Measurements from ENCODE around the gene DAZAP2.

The DAZAP2 gene

GRCh38 chr12:51238510-51239334 lies at the start of gene DAZAP2:
Gene DAZAP2 (plus strand): TSS chr12:51238826. CDS start chr12:51238908, 82 bp downstream.
- peak; percentile 82 for DNase-seq

GRCh38 chr12:51189790-51190355 lies 48.8 kb upstream of the DAZAP2 start:
- DNase-seq: no peak

GRCh38 chr12:51190820-51191219 lies 47.8 kb upstream of the DAZAP2 start:
- DNase-seq: no peak

- DNase-seq: no peak
These were observed 46.9 kb upstream of the DAZAP2 start for GRCh38 chr12:51191516-51192283.

- no peak for DNase-seq
These were observed 46.3 kb upstream of the DAZAP2 start for GRCh38 chr12:51192284-51192671.

- no peak for DNase-seq
These were observed 42.8 kb upstream of the DAZAP2 start for GRCh38 chr12:51195841-51196240.

GRCh38 chr12:51196547-51196946 lies 42.1 kb upstream of the DAZAP2 start:
- DNase-seq: no peak

GRCh38 chr12:51197736-51198567 lies 40.7 kb upstream of the DAZAP2 start:
- DNase-seq: no peak

- DNase-seq: no peak
These were observed 39.9 kb upstream of the DAZAP2 start for GRCh38 chr12:51198568-51199365.

- no peak for DNase-seq
These were observed 39.2 kb upstream of the DAZAP2 start for GRCh38 chr12:51199366-51199945.

GRCh38 chr12:51200156-51200555 lies 38.5 kb upstream of the DAZAP2 start:
- no peak for DNase-seq

- no peak for DNase-seq
These were observed 37.8 kb upstream of the DAZAP2 start for GRCh38 chr12:51200806-51201205.

GRCh38 chr12:51202718-51203117 lies 35.9 kb upstream of the DAZAP2 start:
- no peak for DNase-seq

GRCh38 chr12:51205350-51205749 lies 33.3 kb upstream of the DAZAP2 start:
- no peak for DNase-seq

GRCh38 chr12:51208016-51208660 lies 30.5 kb upstream of the DAZAP2 start:
- DNase-seq: no peak

- no peak for DNase-seq
These were observed 29.4 kb upstream of the DAZAP2 start for GRCh38 chr12:51209259-51209658.

- no peak for DNase-seq
These were observed 27.8 kb upstream of the DAZAP2 start for GRCh38 chr12:51210690-51211395.

- DNase-seq: no peak
These were observed 23.7 kb upstream of the DAZAP2 start for GRCh38 chr12:51214895-51215294.

GRCh38 chr12:51216642-51217041 lies 22.0 kb upstream of the DAZAP2 start:
- DNase-seq: no peak
